Hepatocyte (in vitro differentiated cells): ENCODE results near the gene RDX.

Experiments
- CTCF ChIP-seq: fragments of 200-600 bp; sonication (generic); IDR thresholded peaks from 2 replicates; pipeline ENCODE4 v1.5.1; 2016; ENCODE audit warnings: antibody characterized with exemption, mild to moderate bottlenecking; ENCODE audit not compliant: poor library complexity
- EZH2 ChIP-seq: fragments of 200-600 bp; sonication (generic); IDR thresholded peaks from 2 replicates; pipeline ENCODE4 v1.6.1; 2016; ENCODE audit warnings: antibody characterized with exemption, mild to moderate bottlenecking, borderline replicate concordance
- EZH2phosphoT487 ChIP-seq: fragments of 200-600 bp; sonication (generic); IDR thresholded peaks from one replicate; pipeline ENCODE4 v1.6.1; 2018; ENCODE audit warnings: antibody characterized with exemption, mild to moderate bottlenecking, low read depth, moderate library complexity; ENCODE audit not compliant: unreplicated experiment, severe bottlenecking

- TF ChIP-seq CTCF (no peak), EZH2phosphoT487 (no peak), EZH2 (no peak)
These were observed 131.1 kb downstream of the RDX start for GRCh38 chr11:110165039-110165925.
